HEK293 (cell line): ENCODE measurements around the gene EVI5.

ENCODE experiments used
- CTCF ChIA-PET: fragments of 350-600 bp; formaldehyde crosslinking; extraction: SDS; loops from one replicate; lab custom pipeline; 2021; ENCODE audit warnings: antibody characterized with exemption; lab: Yijun Ruan, JAX
- POLR2A ChIA-PET: fragments of 300-600 bp; formaldehyde crosslinking; extraction: SDS; loops from one replicate; lab custom pipeline; 2020; ENCODE audit warnings: antibody characterized with exemption, inconsistent platforms; lab: Yijun Ruan, JAX
- H3K27ac ChIP-seq: fragments of 200-500 bp; sonication (Bioruptor generic); 2 replicates; pipeline ENCODE4 v1.5.1; 2014; ENCODE audit warnings: low read depth, low read length, control low read depth, inconsistent platforms; ENCODE audit errors: extremely low read depth
- H3K36me3 ChIP-seq, 2 experiments: fragments of 200-500 bp in 1 of 2; sonication (Bioruptor generic) in 1 of 2; 1 replicate in 1 of 2; 2 replicates in 1 of 2; pipeline ENCODE4 v1.5.1; 2014 to 2017; ENCODE audit warnings: inconsistent platforms in 2 of 2, low read length in 2 of 2; ENCODE audit not compliant: control insufficient read depth in 2 of 2, insufficient read depth in 1 of 2
- H3K4me1 ChIP-seq: fragments of 200-500 bp; sonication (Bioruptor generic); 2 replicates; pipeline ENCODE4 v1.5.1; 2014; ENCODE audit warnings: mild to moderate bottlenecking, low read length, inconsistent platforms; ENCODE audit not compliant: control insufficient read depth, insufficient read depth
- H3K4me3 ChIP-seq: 2 replicates; pipeline ENCODE4 v1.5.1; 2011; ENCODE audit warnings: low read depth, mild to moderate bottlenecking, control low read depth, low read length, moderate library complexity
- H3K9me3 ChIP-seq: fragments of 200-500 bp; sonication (Bioruptor generic); 2 replicates; pipeline ENCODE4 v1.5.1; 2014; ENCODE audit warnings: low read depth, low read length, inconsistent platforms; ENCODE audit not compliant: control insufficient read depth, insufficient read depth
- FEZF1 ChIP-seq: fragments of 450-650 bp; formaldehyde crosslinking; IDR thresholded peaks from 2 replicates; pipeline ENCODE4 v1.5.1; 2016; ENCODE audit warnings: missing biosample characterization, missing genetic modification characterization
- KLF7 ChIP-seq: fragments of 450-650 bp; formaldehyde crosslinking; IDR thresholded peaks from 2 replicates; pipeline ENCODE4 v1.5.1; 2016; ENCODE audit warnings: missing biosample characterization, missing genetic modification characterization, borderline replicate concordance
- SP2 ChIP-seq: fragments of 450-650 bp; formaldehyde crosslinking; IDR thresholded peaks from 2 replicates; pipeline ENCODE4 v1.5.1; 2016; ENCODE audit warnings: missing biosample characterization, missing genetic modification characterization
- SP7 ChIP-seq: fragments of 450-650 bp; formaldehyde crosslinking; IDR thresholded peaks from 2 replicates; pipeline ENCODE4 v1.5.1; 2016; ENCODE audit warnings: missing biosample characterization, missing genetic modification characterization
- TCF7L2 ChIP-seq: IDR thresholded peaks from 2 replicates; pipeline ENCODE4 v1.6.1; 2011; ENCODE audit warnings: low read depth, mild to moderate bottlenecking, inconsistent platforms, low read length, moderate library complexity, borderline replicate concordance
- WT1 ChIP-seq: fragments of 450-650 bp; formaldehyde crosslinking; IDR thresholded peaks from 2 replicates; pipeline ENCODE4 v1.5.1; 2016; ENCODE audit warnings: missing biosample characterization, missing genetic modification characterization
- ZBTB8A ChIP-seq: fragments of 450-650 bp; formaldehyde crosslinking; IDR thresholded peaks from 2 replicates; pipeline ENCODE4 v1.5.1; 2016; ENCODE audit warnings: missing biosample characterization, missing genetic modification characterization
- ZNF114 ChIP-seq: fragments of 450-650 bp; formaldehyde crosslinking; IDR thresholded peaks from 2 replicates; pipeline ENCODE4 v1.5.0; 2017; ENCODE audit warnings: missing biosample characterization, missing genetic modification characterization
- ZNF184 ChIP-seq: fragments of 450-650 bp; IDR thresholded peaks from 2 replicates; pipeline ENCODE4 v1.5.1; 2018; ENCODE audit warnings: missing biosample characterization, mild to moderate bottlenecking, missing genetic modification characterization
- ZNF341 ChIP-seq: fragments of 450-650 bp; formaldehyde crosslinking; IDR thresholded peaks from 2 replicates; pipeline ENCODE4; 2016; ENCODE audit warnings: low read depth, missing biosample characterization, missing genetic modification characterization
- ZNF37A ChIP-seq: fragments of 450-650 bp; IDR thresholded peaks from 2 replicates; pipeline ENCODE4 v1.5.1; 2018; ENCODE audit warnings: missing biosample characterization, missing genetic modification characterization
- ZNF558 ChIP-seq: fragments of 450-650 bp; formaldehyde crosslinking; IDR thresholded peaks from 2 replicates; pipeline ENCODE4 v1.5.1; 2016; ENCODE audit warnings: missing biosample characterization, missing genetic modification characterization
- ZNF600 ChIP-seq: fragments of 450-650 bp; formaldehyde crosslinking; IDR thresholded peaks from 2 replicates; pipeline ENCODE4 v1.5.1; 2016; ENCODE audit warnings: missing biosample characterization, missing genetic modification characterization
- ZNF610 ChIP-seq: fragments of 450-650 bp; formaldehyde crosslinking; IDR thresholded peaks from 2 replicates; pipeline ENCODE4 v1.5.1; 2016; ENCODE audit warnings: missing biosample characterization, missing genetic modification characterization, borderline replicate concordance
- ZNF629 ChIP-seq: fragments of 450-650 bp; formaldehyde crosslinking; IDR thresholded peaks from 2 replicates; pipeline ENCODE4 v1.5.1; 2017; ENCODE audit warnings: missing biosample characterization, missing genetic modification characterization
- ZNF660 ChIP-seq: fragments of 450-650 bp; IDR thresholded peaks from 2 replicates; pipeline ENCODE4 v1.5.1; 2018; ENCODE audit warnings: missing biosample characterization, mild to moderate bottlenecking, missing genetic modification characterization
- ZNF670 ChIP-seq: fragments of 450-650 bp; formaldehyde crosslinking; IDR thresholded peaks from 2 replicates; pipeline ENCODE4 v1.5.1; 2016; ENCODE audit warnings: missing biosample characterization, missing genetic modification characterization, low read depth
- ZSCAN23 ChIP-seq: fragments of 450-650 bp; formaldehyde crosslinking; IDR thresholded peaks from 2 replicates; pipeline ENCODE4 v1.5.1; 2016; ENCODE audit warnings: missing biosample characterization, missing genetic modification characterization
- TF ChIP-seq, protein P1 (sequence below): fragments of 450-650 bp; formaldehyde crosslinking; IDR thresholded peaks from 2 replicates; pipeline ENCODE4 v1.5.1; 2016; ENCODE audit warnings: missing biosample characterization, missing genetic modification characterization
- TF ChIP-seq, protein P2 (sequence below): fragments of 450-650 bp; formaldehyde crosslinking; IDR thresholded peaks from 2 replicates; pipeline ENCODE4 v1.5.1; 2017; ENCODE audit warnings: missing biosample characterization, missing genetic modification characterization
- TF ChIP-seq, protein P3 (sequence below): fragments of 450-650 bp; formaldehyde crosslinking; IDR thresholded peaks from 2 replicates; pipeline ENCODE4 v1.5.1; 2016; ENCODE audit warnings: missing biosample characterization, missing genetic modification characterization
- TF ChIP-seq, protein P4 (sequence below): fragments of 450-650 bp; formaldehyde crosslinking; IDR thresholded peaks from 2 replicates; pipeline ENCODE4 v1.5.1; 2016; ENCODE audit warnings: missing biosample characterization, missing genetic modification characterization
- TF ChIP-seq, protein P5 (sequence below): fragments of 450-650 bp; formaldehyde crosslinking; IDR thresholded peaks from 2 replicates; pipeline ENCODE4 v1.5.0; 2017; ENCODE audit warnings: missing biosample characterization, missing genetic modification characterization, borderline replicate concordance

The EVI5 gene

DNA sequence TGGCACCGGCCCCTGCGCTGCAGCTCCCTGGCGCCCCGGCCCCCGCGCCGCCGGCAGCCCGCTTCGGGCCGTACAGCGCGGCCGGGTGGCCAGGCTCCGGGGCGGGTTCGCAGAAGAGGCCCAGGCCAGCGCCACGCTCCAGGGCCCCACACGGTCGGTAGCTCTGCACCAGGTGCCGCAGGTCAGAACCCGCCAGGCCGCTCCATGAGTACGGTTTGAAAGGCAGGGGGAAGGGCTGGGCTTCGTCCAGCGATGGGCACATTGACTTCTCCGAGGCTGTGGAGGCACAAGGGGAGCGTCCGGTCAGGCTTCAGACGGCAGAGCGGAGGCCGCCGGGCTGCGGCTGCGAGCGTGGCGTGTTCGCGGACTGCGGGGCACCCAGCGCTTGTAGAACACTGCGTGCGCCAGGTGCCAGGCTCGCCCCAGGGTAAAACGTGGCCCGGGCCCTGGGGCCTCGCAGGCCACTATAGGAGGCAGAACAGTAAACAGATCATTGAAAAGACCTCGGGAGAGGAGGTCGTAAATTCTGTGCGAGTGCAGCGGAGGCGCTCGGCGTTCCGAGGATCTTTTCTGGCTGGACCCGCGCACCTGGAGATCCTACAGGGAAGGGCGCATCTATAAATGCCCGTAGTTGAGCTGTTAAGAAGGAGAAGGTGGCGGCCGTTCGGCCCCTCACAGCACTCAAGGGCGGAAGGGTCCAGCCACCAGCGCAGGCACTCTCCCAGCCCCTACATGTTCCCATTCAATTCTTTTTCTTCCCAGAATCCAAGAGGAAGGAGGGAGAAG is 303.9 kb downstream of the EVI5 start (continued):
- TF ChIP-seq, protein P1, sequence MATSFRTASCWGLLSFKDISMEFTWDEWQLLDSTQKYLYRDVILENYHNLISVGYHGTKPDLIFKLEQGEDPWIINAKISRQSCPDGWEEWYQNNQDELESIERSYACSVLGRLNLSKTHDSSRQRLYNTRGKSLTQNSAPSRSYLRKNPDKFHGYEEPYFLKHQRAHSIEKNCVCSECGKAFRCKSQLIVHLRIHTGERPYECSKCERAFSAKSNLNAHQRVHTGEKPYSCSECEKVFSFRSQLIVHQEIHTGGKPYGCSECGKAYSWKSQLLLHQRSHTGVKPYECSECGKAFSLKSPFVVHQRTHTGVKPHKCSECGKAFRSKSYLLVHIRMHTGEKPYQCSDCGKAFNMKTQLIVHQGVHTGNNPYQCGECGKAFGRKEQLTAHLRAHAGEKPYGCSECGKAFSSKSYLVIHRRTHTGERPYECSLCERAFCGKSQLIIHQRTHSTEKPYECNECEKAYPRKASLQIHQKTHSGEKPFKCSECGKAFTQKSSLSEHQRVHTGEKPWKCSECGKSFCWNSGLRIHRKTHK (tag by site-specific recombination) = no peak
- TF ChIP-seq ZBTB8A (no peak), ZNF610 (tag by site-specific recombination) (no peak), ZNF37A (tag by site-specific recombination) (no peak), SP7 (tag by site-specific recombination) (no peak), FEZF1 (no peak)
- TF ChIP-seq, protein P2, sequence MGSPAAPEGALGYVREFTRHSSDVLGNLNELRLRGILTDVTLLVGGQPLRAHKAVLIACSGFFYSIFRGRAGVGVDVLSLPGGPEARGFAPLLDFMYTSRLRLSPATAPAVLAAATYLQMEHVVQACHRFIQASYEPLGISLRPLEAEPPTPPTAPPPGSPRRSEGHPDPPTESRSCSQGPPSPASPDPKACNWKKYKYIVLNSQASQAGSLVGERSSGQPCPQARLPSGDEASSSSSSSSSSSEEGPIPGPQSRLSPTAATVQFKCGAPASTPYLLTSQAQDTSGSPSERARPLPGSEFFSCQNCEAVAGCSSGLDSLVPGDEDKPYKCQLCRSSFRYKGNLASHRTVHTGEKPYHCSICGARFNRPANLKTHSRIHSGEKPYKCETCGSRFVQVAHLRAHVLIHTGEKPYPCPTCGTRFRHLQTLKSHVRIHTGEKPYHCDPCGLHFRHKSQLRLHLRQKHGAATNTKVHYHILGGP (tag by site-specific recombination) = no peak

DNA sequence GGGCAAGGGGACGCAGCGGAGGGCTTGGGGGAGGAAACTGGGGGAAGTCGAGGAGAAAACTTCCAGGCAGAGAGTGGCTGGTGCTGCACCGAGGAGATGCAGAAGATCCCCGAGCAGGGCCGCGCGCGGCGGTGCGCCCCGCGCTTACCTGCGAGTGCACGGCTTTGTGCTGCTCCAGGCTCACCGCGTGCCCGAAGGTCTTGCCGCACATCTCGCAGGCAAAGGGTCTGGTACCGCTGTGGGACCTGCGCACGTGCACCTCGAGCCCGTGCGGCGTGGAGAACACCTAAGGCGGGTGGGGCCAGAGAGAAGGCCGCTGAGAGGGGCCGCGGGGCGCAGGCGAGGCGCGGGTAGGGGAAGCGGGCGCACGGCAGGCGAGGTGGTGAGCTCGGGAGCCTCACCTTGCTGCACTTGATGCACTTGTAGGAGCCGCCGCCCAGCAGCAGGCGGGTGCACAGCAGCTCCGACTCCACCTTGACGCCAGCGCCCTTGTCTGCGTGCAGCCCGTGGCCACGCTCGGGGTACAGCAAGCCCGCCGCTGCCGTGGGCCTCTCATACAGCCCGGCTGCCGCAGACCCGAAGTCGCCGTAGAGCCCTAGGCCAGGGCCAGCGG is 304.6 kb downstream of the EVI5 start:
- H3K36me3 ChIP-seq = peaks cover 0 to 22% of the 10 kb centered on the region in 2 experiments; a peak in 2 of 3 replicates
- H3K27ac ChIP-seq = no peak overlapping the region
- POLR2A ChIA-PET = no interaction called here
- H3K9me3 ChIP-seq = no peaks in the 10 kb centered on the region
- CTCF ChIA-PET = no interaction called here
- H3K4me3 ChIP-seq = no peak overlapping the region
- H3K4me1 ChIP-seq = no peaks in the 10 kb centered on the region; the same call in 1 of the 2 replicates
- no peak for TF ChIP-seq TCF7L2
- TF ChIP-seq ZNF184 (tag by site-specific recombination) = no peak
- TF ChIP-seq ZNF629 (tag by site-specific recombination) = no peak
- no peak for TF ChIP-seq ZNF660 (tag by site-specific recombination)
- TF ChIP-seq ZNF670 (tag by site-specific recombination) = no peak
- TF ChIP-seq, protein P3, sequence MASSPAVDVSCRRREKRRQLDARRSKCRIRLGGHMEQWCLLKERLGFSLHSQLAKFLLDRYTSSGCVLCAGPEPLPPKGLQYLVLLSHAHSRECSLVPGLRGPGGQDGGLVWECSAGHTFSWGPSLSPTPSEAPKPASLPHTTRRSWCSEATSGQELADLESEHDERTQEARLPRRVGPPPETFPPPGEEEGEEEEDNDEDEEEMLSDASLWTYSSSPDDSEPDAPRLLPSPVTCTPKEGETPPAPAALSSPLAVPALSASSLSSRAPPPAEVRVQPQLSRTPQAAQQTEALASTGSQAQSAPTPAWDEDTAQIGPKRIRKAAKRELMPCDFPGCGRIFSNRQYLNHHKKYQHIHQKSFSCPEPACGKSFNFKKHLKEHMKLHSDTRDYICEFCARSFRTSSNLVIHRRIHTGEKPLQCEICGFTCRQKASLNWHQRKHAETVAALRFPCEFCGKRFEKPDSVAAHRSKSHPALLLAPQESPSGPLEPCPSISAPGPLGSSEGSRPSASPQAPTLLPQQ = no peak
- no peak for TF ChIP-seq ZNF558 (tag by site-specific recombination)
- TF ChIP-seq, protein P4, sequence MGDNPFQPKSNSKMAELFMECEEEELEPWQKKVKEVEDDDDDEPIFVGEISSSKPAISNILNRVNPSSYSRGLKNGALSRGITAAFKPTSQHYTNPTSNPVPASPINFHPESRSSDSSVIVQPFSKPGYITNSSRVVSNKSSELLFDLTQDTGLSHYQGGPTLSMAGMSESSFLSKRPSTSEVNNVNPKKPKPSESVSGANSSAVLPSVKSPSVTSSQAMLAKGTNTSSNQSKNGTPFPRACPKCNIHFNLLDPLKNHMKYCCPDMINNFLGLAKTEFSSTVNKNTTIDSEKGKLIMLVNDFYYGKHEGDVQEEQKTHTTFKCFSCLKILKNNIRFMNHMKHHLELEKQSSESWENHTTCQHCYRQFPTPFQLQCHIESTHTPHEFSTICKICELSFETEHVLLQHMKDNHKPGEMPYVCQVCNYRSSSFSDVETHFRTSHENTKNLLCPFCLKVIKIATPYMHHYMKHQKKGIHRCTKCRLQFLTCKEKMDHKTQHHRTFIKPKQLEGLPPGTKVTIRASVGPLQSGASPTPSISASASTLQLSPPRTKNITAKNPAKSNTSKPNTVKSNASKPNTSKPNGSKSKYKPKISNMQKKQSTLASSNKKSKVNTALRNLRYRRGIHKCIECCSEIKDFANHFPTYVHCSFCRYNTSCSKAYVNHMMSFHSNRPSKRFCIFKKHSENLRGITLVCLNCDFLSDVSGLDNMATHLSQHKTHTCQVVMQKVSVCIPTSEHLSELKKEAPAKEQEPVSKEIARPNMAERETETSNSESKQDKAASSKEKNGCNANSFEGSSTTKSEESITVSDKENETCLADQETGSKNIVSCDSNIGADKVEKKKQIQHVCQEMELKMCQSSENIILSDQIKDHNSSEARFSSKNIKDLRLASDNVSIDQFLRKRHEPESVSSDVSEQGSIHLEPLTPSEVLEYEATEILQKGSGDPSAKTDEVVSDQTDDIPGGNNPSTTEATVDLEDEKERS = no peak

DNA sequence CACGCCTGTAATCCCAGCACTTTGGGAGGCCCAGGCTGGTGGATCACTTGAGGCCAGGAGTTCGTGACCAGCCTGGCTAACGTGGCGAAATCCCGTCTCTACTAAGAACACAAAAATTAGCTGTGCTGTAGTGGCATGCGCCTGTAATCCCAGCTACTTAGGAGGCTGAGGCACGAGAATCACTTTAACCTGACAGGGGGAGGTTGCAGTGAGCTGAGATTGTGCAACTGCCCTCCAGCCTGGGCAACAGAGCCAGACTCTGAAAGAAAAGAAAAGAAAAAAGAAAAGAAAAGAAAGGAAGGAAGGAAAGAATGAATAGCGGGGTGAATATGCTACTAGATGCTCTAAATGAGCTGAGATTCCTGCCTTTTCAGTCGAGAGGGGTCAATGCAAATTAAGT is 305.3 kb downstream of the EVI5 start:
- Histone ChIP-seq H3K4me3 (no peak overlapping the region), H3K27ac (no peak overlapping the region), H3K4me1 (no peaks in the 10 kb centered on the region; the same call in 1 of the 2 replicates), H3K36me3 (peaks cover 0 to 22% of the 10 kb centered on the region in 2 experiments; a peak in 2 of 3 replicates), H3K9me3 (no peaks in the 10 kb centered on the region)
- CTCF ChIA-PET = no interaction called here
- POLR2A ChIA-PET = no interaction called here
- TF ChIP-seq ZSCAN23 (tag by site-specific recombination) (no peak), KLF7 (tag by site-specific recombination) (no peak), ZNF341 (tag by site-specific recombination) (no peak), WT1 (tag by site-specific recombination) (no peak), ZNF114 (tag by site-specific recombination) (no peak), SP2 (tag by site-specific recombination) (no peak), ZNF600 (tag by site-specific recombination) (no peak)
- TF ChIP-seq, protein P5, sequence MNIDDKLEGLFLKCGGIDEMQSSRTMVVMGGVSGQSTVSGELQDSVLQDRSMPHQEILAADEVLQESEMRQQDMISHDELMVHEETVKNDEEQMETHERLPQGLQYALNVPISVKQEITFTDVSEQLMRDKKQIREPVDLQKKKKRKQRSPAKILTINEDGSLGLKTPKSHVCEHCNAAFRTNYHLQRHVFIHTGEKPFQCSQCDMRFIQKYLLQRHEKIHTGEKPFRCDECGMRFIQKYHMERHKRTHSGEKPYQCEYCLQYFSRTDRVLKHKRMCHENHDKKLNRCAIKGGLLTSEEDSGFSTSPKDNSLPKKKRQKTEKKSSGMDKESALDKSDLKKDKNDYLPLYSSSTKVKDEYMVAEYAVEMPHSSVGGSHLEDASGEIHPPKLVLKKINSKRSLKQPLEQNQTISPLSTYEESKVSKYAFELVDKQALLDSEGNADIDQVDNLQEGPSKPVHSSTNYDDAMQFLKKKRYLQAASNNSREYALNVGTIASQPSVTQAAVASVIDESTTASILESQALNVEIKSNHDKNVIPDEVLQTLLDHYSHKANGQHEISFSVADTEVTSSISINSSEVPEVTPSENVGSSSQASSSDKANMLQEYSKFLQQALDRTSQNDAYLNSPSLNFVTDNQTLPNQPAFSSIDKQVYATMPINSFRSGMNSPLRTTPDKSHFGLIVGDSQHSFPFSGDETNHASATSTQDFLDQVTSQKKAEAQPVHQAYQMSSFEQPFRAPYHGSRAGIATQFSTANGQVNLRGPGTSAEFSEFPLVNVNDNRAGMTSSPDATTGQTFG = no peak
